Activated naive CD8-positive, alpha-beta T cell treated with anti-CD3 and anti-CD28 coated beads, Interleukin-2, amount 50 U/mL, for 24 hours (primary cell): Measurements from ENCODE around the gene ATP8A2.
A peak's percentile ranks its signal among the peaks of the same experiment; 100 is the strongest.

ENCODE experiments used
- ATAC-seq: fragments of 150-1000 bp; cut with Tn5 transposase; one replicate; pipeline ENCODE4 v1.10.0; 2021
- DNase-seq: peaks from one replicate; pipeline ENCODE4 v3.0.0; 2021
- H3K27ac Mint-ChIP-seq: one replicate; pipeline ENCODE4 v1.8.0; 2021; ENCODE audit warnings: mild to moderate bottlenecking, mixed read lengths
- H3K27me3 Mint-ChIP-seq: one replicate; pipeline ENCODE4 v1.8.0; 2021; ENCODE audit warnings: mixed read lengths
- H3K36me3 Mint-ChIP-seq: one replicate; pipeline ENCODE4 v1.8.0; 2021; ENCODE audit warnings: low read depth, mixed read lengths
- H3K4me1 Mint-ChIP-seq: one replicate; pipeline ENCODE4 v1.8.0; 2021; ENCODE audit warnings: mixed read lengths
- H3K4me3 Mint-ChIP-seq: one replicate; pipeline ENCODE4 v1.8.0; 2021; ENCODE audit warnings: mild to moderate bottlenecking, moderate library complexity, mixed read lengths
- H3K9me3 Mint-ChIP-seq: one replicate; pipeline ENCODE4 v1.8.0; 2021; ENCODE audit warnings: mixed read lengths

Gene ATP8A2

GRCh38 chr13:25869941-25870340 is 498.2 kb downstream of the ATP8A2 start:
- DNase-seq (no peak), ATAC-seq (no peak)
- Mint-ChIP-seq H3K4me1 (peaks cover 44% of the 10 kb centered on the region), H3K27me3 (no peaks in the 10 kb centered on the region), H3K9me3 (peaks cover 9% of the 10 kb centered on the region), H3K27ac (no peak overlapping the region), H3K4me3 (no peak overlapping the region), H3K36me3 (peaks cover 2% of the 10 kb centered on the region)

GRCh38 chr13:25871389-25872125 is 499.8 kb downstream of the ATP8A2 start:
- DNase-seq (no peak), ATAC-seq (no peak)
- H3K9me3 Mint-ChIP-seq: peaks cover 9% of the 10 kb centered on the region
- no peak overlapping the region for H3K27ac Mint-ChIP-seq
- H3K4me3 Mint-ChIP-seq: no peak overlapping the region
- no peaks in the 10 kb centered on the region for H3K27me3 Mint-ChIP-seq
- H3K36me3 Mint-ChIP-seq: peaks cover 2% of the 10 kb centered on the region
- peaks cover 57% of the 10 kb centered on the region for H3K4me1 Mint-ChIP-seq

- Mint-ChIP-seq H3K27ac (no peak overlapping the region), H3K36me3 (peaks cover 2% of the 10 kb centered on the region), H3K9me3 (peaks cover 9% of the 10 kb centered on the region), H3K4me3 (peak overlapping the region; percentile 40), H3K4me1 (peaks cover 66% of the 10 kb centered on the region), H3K27me3 (no peaks in the 10 kb centered on the region)
- ATAC-seq (peak; percentile 73), DNase-seq (peak; percentile 17)
These were observed 500.9 kb downstream of the ATP8A2 start for GRCh38 chr13:25872481-25873241.

GRCh38 chr13:25873242-25873612 is 501.5 kb downstream of the ATP8A2 start:
- peaks cover 69% of the 10 kb centered on the region for H3K4me1 Mint-ChIP-seq
- DNase-seq: no peak
- ATAC-seq: no peak
- peaks cover 2% of the 10 kb centered on the region for H3K36me3 Mint-ChIP-seq
- no peaks in the 10 kb centered on the region for H3K27me3 Mint-ChIP-seq
- H3K27ac Mint-ChIP-seq: no peak overlapping the region
- H3K4me3 Mint-ChIP-seq: peak overlapping the region; percentile 40
- H3K9me3 Mint-ChIP-seq: peaks cover 9% of the 10 kb centered on the region

- no peak overlapping the region for H3K4me3 Mint-ChIP-seq
- DNase-seq: no peak
- H3K27ac Mint-ChIP-seq: peak overlapping the region; percentile 68
- peaks cover 69% of the 10 kb centered on the region for H3K4me1 Mint-ChIP-seq
- no peaks in the 10 kb centered on the region for H3K27me3 Mint-ChIP-seq
- peaks cover 9% of the 10 kb centered on the region for H3K9me3 Mint-ChIP-seq
- ATAC-seq: no peak
- peaks cover 2% of the 10 kb centered on the region for H3K36me3 Mint-ChIP-seq
These were observed 502.4 kb downstream of the ATP8A2 start for GRCh38 chr13:25874064-25874737.

DNA sequence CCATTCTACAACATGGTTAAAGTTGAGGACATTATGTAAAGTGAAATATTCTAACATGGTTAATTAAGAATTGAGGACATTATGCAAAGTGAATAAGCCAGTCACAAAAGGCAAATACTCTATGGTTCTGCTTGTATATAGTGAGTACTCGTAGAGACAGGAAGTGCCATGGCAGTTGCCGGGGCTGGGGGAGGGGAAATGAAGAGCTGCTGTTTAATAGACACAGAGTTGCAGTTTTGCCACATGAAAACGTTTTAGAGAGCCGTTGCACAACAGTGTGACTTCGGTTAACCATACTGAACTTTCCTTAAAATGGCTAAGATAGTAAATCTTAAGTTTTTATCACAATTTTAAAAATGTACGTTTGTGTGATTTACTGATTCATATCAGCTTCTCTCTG is 503.1 kb downstream of the ATP8A2 start:
- peak; percentile 62 for DNase-seq
- H3K9me3 Mint-ChIP-seq: peaks cover 9% of the 10 kb centered on the region
- peak; percentile 45 for ATAC-seq
- peaks cover 69% of the 10 kb centered on the region for H3K4me1 Mint-ChIP-seq
- peak overlapping the region; percentile 44 for H3K4me3 Mint-ChIP-seq
- H3K36me3 Mint-ChIP-seq: peaks cover 2% of the 10 kb centered on the region
- no peaks in the 10 kb centered on the region for H3K27me3 Mint-ChIP-seq
- peak overlapping the region; percentile 68 for H3K27ac Mint-ChIP-seq

GRCh38 chr13:25876247-25876646 is 504.5 kb downstream of the ATP8A2 start:
- peaks cover 9% of the 10 kb centered on the region for H3K9me3 Mint-ChIP-seq
- H3K27me3 Mint-ChIP-seq: no peaks in the 10 kb centered on the region
- peaks cover 65% of the 10 kb centered on the region for H3K4me1 Mint-ChIP-seq
- H3K36me3 Mint-ChIP-seq: peaks cover 2% of the 10 kb centered on the region
- H3K27ac Mint-ChIP-seq: peak overlapping the region; percentile 39
- no peak overlapping the region for H3K4me3 Mint-ChIP-seq
- DNase-seq: no peak
- ATAC-seq: no peak

GRCh38 chr13:25879466-25879865 is 507.7 kb downstream of the ATP8A2 start:
- Mint-ChIP-seq H3K36me3 (no peaks in the 10 kb centered on the region), H3K4me3 (no peak overlapping the region), H3K9me3 (peaks cover under 1% of the 10 kb centered on the region), H3K4me1 (peaks cover 60% of the 10 kb centered on the region), H3K27ac (no peak overlapping the region), H3K27me3 (no peaks in the 10 kb centered on the region)
- DNase-seq: no peak
- no peak for ATAC-seq

DNA sequence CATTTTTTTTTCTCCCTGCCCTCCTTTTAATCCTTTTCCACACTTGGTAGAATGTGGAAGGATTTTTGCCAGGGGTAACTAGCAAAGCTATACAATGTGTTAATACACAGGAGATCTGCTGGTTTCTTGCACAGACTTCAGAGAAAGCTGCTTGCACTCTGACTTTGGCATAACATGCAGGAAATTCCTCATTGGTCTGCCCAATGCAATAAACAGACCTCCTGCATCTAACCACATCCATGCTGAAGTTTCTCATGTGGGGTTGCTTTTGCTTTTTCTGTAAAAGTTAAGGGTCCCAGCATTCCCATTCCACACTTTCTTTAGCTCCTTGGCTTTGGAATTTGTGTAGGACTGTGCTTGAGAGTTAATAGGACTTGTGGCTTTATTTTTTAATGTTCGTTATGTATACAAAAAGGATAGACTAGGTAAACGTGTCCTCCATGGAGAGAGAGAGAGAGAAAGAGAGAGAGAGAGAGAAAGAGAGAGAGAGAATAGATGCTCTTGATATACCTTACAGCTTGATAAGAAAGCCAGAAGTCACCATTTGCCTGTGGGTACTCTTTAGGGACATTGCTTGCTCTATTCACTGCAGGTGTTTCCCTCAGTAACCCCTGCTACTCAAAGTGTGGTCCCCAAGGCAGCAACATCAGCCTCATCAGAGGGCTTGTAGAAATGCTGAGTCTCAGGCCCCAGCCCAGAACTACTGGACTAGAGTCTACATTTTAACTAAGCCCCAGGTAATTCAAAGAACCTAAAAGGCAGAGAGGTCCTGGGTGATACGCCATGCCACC is 509.6 kb downstream of the ATP8A2 start:
- DNase-seq: no peak
- Mint-ChIP-seq H3K27me3 (no peaks in the 10 kb centered on the region), H3K4me1 (peaks cover 48% of the 10 kb centered on the region), H3K36me3 (no peaks in the 10 kb centered on the region), H3K9me3 (no peaks in the 10 kb centered on the region), H3K27ac (no peak overlapping the region), H3K4me3 (no peak overlapping the region)
- ATAC-seq: no peak

GRCh38 chr13:25881971-25882451 is 510.2 kb downstream of the ATP8A2 start:
- peaks cover 48% of the 10 kb centered on the region for H3K4me1 Mint-ChIP-seq
- H3K36me3 Mint-ChIP-seq: no peaks in the 10 kb centered on the region
- H3K27me3 Mint-ChIP-seq: no peaks in the 10 kb centered on the region
- no peak overlapping the region for H3K4me3 Mint-ChIP-seq
- no peaks in the 10 kb centered on the region for H3K9me3 Mint-ChIP-seq
- H3K27ac Mint-ChIP-seq: no peak overlapping the region
- ATAC-seq: no peak
- no peak for DNase-seq

- H3K9me3 Mint-ChIP-seq: no peaks in the 10 kb centered on the region
- no peaks in the 10 kb centered on the region for H3K36me3 Mint-ChIP-seq
- H3K27me3 Mint-ChIP-seq: no peaks in the 10 kb centered on the region
- no peak for DNase-seq
- H3K27ac Mint-ChIP-seq: no peak overlapping the region
- no peak overlapping the region for H3K4me3 Mint-ChIP-seq
- peak; percentile 29 for ATAC-seq
- H3K4me1 Mint-ChIP-seq: peaks cover 48% of the 10 kb centered on the region
These were observed 510.9 kb downstream of the ATP8A2 start for GRCh38 chr13:25882466-25883357.

DNA sequence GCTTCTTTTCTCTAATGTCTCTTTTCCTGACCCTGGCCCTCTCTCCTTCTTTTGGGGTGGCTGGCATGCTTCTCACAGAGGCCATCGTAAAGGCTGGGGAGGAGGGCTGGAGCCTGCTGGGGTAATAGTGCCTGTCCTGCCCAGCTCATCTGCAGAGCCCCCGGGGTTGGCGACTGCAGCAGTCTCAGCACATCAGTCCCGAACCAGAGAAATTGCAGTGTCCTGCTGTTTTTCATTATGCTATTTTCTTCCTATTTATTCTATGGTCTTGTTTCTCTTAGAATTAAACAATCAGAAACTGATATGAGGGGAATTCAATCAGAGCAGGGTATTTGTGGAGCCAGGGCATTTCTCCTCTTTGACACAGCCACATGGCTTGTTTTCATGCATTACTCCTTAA is 513.6 kb downstream of the ATP8A2 start:
- no peak for DNase-seq
- Mint-ChIP-seq H3K27me3 (no peaks in the 10 kb centered on the region), H3K36me3 (no peaks in the 10 kb centered on the region), H3K4me1 (peaks cover 52% of the 10 kb centered on the region), H3K4me3 (no peak overlapping the region), H3K9me3 (no peaks in the 10 kb centered on the region), H3K27ac (no peak overlapping the region)
- no peak for ATAC-seq

DNA sequence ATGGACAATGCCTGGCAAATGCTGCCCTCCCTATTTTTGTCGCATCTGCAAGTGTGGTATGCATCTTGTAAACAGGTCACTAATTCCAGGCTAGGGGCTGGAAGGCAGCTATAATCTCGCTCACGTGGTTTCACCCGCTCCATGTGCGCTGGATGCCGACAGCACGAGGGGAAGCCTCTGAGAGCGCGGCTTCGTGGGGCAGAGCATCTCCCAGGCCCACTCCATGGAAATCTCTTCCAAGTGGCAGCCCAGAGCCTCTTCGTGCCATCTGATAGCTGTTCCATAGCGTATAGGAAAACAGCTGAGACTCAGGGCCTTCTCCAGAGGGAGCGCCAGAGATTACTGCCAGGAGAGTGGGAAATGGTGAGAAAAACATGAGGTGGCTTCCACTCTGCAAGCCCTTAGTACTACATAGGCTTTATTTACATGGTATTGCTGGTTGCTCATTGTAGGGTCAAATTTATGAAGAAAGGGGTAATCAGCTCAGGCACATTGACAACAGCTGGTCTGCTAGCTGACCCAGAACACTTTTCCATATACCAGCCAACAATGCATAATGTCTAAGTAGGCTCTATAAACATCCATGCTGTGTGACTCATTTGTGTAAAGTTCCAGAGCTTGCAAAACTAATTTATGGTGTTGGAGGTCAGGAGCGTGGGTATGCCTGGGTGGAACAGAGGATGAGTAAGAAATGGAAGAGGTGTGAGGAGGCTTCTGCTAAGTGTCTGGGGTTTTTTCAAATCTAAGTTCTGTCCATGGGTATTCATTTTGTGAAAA is 514.9 kb downstream of the ATP8A2 start:
- DNase-seq (no peak), ATAC-seq (peak; percentile 88)
- H3K4me3 Mint-ChIP-seq: peak overlapping the region; percentile 28
- H3K27me3 Mint-ChIP-seq: no peaks in the 10 kb centered on the region
- no peaks in the 10 kb centered on the region for H3K9me3 Mint-ChIP-seq
- H3K27ac Mint-ChIP-seq: peak overlapping the region; percentile 45
- peaks cover 50% of the 10 kb centered on the region for H3K4me1 Mint-ChIP-seq
- H3K36me3 Mint-ChIP-seq: no peaks in the 10 kb centered on the region
